ENCODE measurements around the gene UBASH3B.

The UBASH3B gene

DNA sequence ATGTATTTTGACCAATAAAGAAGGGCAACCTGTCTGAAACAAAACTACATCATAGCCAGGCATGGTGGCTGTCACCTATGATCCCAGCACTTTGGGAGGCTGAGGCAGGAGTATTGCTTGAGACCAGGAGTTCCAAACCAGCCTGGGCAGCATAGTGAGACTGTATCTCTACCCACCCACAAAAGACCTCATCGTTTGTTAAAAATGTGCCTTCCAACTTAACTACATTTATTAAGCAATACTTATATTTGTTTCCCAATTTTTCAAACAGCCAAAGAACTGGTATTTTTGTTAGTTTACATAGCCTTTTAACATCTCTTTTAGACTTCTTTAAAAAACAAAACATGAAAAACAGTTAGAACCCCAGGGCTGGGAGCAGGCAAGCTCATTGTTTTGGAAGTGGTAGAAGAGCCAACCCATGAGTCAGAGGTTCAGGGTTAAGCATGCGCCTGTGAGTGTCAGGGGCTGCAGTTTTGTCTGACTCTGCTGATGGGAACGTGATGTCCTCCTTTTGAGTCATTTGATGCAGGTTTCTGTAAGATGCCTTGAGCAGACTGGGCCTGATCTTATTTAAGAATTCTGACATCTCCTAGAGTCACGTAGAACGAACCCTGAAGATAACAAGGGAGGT, 128.9 kb downstream of the UBASH3B start:
- H3K36me3 ChIP-seq (ENCODE audit: insufficient read depth, low read length), result no peaks in the 10 kb centered on the region
- H3K9me3 ChIP-seq (ENCODE audit: low read depth, low read length), result no peaks in the 10 kb centered on the region
- H3K4me3 ChIP-seq, result no peak overlapping the region
- DNase-seq (ENCODE audit: low read depth, low spot score), result no peak
- H3K9ac ChIP-seq (ENCODE audit: insufficient read length), result no peak overlapping the region
- TF ChIP-seq EZH2 (IDR thresholded peaks at IDR 0.05) (no peak), FOXP2 (optimal IDR thresholded peaks at IDR 0.05; ENCODE audit: control extremely low read depth, extremely low read length, insufficient read depth) (no peak), POLR2AphosphoS5 (IDR thresholded peaks at IDR 0.05; ENCODE audit: borderline replicate concordance, low read depth, low read length) (no peak)
- H3K27ac ChIP-seq, result no peak overlapping the region

DNA sequence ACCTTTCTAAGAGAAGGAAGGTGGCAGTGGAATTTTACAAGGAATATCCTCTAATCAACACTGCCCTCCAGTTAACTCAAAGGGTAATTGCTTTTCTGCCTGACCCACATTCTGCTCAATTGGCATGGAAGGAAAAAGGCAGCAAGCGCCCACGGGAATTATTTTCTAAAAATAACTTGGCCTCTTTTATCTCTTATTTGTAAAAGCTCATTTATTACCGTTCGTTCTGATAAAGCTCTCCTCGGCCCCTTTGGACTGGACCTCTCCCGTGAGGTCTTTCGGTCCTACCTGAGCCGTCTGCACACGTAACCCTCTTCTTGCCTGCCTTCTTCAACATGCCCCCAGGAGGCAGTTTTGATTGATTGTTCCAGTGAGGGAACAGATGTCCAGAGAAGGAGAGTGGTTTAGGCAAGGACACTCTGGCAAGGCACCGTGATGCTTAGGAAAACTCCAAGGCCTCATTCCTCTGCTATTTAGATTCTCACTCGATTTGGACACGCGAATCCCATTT, 129.6 kb downstream of the UBASH3B start:
- H3K9me3 ChIP-seq (ENCODE audit: low read depth, low read length), result no peaks in the 10 kb centered on the region
- no peak overlapping the region for H3K9ac ChIP-seq (ENCODE audit: insufficient read length)
- no peak overlapping the region for H3K4me3 ChIP-seq
- no peak overlapping the region for H3K27ac ChIP-seq
- TF ChIP-seq EZH2 (IDR thresholded peaks at IDR 0.05), result no peak
- no peaks in the 10 kb centered on the region for H3K36me3 ChIP-seq (ENCODE audit: insufficient read depth, low read length)
- DNase-seq (ENCODE audit: low read depth, low spot score), result no peak

DNA sequence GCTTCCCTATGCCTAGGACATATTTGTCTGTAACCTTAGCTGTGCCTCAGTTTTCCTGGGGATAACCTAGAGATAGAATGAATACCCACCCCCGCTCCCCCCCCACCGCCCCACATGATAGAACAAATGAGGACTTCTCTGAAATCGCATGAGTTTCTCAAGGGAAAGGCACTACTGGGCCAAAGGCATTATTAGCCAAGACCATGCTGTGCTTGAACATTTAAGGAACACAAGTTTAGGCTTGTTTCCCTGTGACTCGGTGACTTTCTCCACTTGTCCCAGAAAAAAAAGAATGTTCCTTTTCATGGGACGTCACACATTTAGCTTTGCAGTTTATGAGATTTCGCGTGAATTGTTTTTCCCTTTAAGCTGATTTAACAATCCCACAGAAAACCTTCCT, 131.4 kb downstream of the UBASH3B start:
- H3K27ac ChIP-seq, result no peak overlapping the region
- H3K9ac ChIP-seq (ENCODE audit: insufficient read length), result no peak overlapping the region
- H3K9me3 ChIP-seq (ENCODE audit: low read depth, low read length), result no peaks in the 10 kb centered on the region
- TF ChIP-seq EZH2 (IDR thresholded peaks at IDR 0.05) (no peak), FOXP2 (optimal IDR thresholded peaks at IDR 0.05; ENCODE audit: control extremely low read depth, extremely low read length, insufficient read depth) (no peak), POLR2AphosphoS5 (IDR thresholded peaks at IDR 0.05; ENCODE audit: borderline replicate concordance, low read depth, low read length) (no peak)
- no peak overlapping the region for H3K4me3 ChIP-seq
- no peak for DNase-seq (ENCODE audit: low read depth, low spot score)
- no peaks in the 10 kb centered on the region for H3K36me3 ChIP-seq (ENCODE audit: insufficient read depth, low read length)

DNA sequence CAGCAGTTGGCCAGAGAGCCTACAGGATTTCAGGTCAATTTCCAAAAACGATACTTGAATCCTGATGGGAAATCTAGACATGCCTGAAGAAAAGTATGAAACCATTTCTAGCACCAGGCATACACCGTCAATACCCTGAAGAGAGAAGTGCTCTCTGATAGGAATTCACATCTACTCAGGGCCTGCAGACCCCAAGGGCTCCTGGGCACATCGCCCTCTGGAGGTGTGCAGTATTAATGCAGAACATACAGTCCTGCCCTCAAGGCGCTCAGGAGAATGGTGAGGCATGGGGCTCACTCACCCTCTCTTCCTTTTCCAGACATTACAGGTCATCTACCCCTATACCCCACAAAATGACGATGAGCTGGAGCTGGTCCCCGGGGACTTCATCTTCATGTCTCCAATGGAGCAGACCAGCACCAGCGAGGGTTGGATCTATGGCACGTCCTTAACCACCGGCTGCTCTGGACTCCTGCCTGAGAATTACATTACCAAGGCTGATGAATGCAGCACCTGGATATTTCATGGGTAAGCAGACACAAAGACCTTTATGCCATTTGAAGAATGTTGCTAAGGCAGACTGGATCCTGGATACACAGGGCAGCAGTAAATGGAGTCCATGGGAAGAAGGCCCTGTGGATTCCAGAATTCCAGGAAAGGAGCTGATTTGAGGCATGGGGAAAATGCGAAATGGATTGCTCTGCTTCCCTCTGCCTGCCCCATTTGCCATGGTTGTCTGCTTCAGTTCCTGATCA, 133.4 kb downstream of the UBASH3B start:
- Histone ChIP-seq H3K27ac (no peak overlapping the region), H3K4me3 (no peak overlapping the region), H3K9me3 (ENCODE audit: low read depth, low read length) (no peaks in the 10 kb centered on the region), H3K9ac (ENCODE audit: insufficient read length) (no peak overlapping the region), H3K36me3 (ENCODE audit: insufficient read depth, low read length) (no peaks in the 10 kb centered on the region)
- no peak for DNase-seq (ENCODE audit: low read depth, low spot score)
- no peak for TF ChIP-seq EZH2 (IDR thresholded peaks at IDR 0.05)
- no peak for TF ChIP-seq POLR2AphosphoS5 (IDR thresholded peaks at IDR 0.05; ENCODE audit: borderline replicate concordance, low read depth, low read length)
- TF ChIP-seq FOXP2 (optimal IDR thresholded peaks at IDR 0.05; ENCODE audit: control extremely low read depth, extremely low read length, insufficient read depth), result no peak

DNA sequence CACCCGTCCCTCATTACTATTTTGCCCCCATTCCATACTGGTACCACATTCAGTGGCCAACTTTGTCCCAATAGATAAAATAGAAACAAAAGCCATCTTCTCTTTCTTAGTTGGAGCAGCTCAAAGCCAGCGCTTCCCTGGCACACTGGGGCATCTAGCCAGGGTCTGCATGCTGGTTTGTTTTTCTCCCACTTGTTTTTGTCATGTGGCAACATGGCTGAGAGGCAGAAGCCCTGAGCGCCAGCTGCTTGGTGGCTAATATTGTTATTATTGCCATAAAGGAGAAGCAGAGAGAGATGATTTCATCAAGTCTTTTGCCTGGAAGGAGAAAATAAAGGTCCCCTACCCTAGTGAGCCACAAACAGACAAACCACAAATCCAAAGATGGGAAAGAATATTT, 134.4 kb downstream of the UBASH3B start:
- Histone ChIP-seq H3K9me3 (ENCODE audit: low read depth, low read length) (no peaks in the 10 kb centered on the region), H3K36me3 (ENCODE audit: insufficient read depth, low read length) (no peaks in the 10 kb centered on the region), H3K27ac (no peak overlapping the region), H3K4me3 (no peak overlapping the region), H3K9ac (ENCODE audit: insufficient read length) (no peak overlapping the region)
- no peak for DNase-seq (ENCODE audit: low read depth, low spot score)
- TF ChIP-seq POLR2AphosphoS5 (IDR thresholded peaks at IDR 0.05; ENCODE audit: borderline replicate concordance, low read depth, low read length) (no peak), EZH2 (IDR thresholded peaks at IDR 0.05) (no peak), FOXP2 (optimal IDR thresholded peaks at IDR 0.05; ENCODE audit: control extremely low read depth, extremely low read length, insufficient read depth) (no peak)

DNA sequence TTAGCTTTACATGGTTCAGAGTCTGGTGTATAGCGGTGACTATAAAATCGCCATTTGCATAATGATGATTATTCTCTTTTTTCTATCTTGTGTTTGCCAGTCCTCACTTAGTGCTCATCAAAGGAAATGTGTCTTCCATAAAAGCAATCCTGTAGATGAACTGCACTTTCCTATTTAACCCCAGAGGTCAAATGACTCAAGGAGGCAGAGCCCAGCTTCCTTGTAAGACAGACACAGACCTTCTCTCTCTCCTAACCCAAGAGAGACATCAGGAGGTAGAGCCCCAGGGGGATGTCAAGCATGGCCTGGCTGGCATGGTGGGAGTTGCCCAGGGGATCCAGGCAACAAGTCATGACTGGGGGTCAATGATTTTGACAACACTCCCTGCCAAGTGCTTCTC, 135.9 kb downstream of the UBASH3B start:
- no peak overlapping the region for H3K9ac ChIP-seq (ENCODE audit: insufficient read length)
- H3K27ac ChIP-seq, result no peak overlapping the region
- no peak for DNase-seq (ENCODE audit: low read depth, low spot score)
- no peak overlapping the region for H3K4me3 ChIP-seq
- no peaks in the 10 kb centered on the region for H3K9me3 ChIP-seq (ENCODE audit: low read depth, low read length)
- no peaks in the 10 kb centered on the region for H3K36me3 ChIP-seq (ENCODE audit: insufficient read depth, low read length)
- TF ChIP-seq EZH2 (IDR thresholded peaks at IDR 0.05), result no peak
- no peak for TF ChIP-seq FOXP2 (optimal IDR thresholded peaks at IDR 0.05; ENCODE audit: control extremely low read depth, extremely low read length, insufficient read depth)

DNA sequence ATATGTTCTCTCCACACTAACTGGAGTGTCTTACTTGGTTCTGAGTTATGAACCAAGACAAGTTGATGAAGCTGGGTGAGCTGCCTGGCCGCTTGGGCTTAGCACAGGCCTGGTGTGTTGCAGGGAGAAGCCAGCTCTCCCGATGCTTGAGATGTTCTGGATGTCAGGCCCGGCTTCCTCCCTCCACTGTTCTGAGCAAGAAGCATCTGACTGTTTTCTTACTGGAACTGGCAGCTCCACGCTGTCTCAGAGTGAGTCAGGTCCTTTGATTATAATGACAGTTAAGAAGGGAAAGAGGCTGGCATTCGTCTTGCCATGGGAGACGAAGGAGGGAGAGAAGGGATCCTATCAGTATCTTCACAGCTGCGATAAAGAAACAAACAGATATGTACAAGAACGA, 136.3 kb downstream of the UBASH3B start:
- Histone ChIP-seq H3K9ac (ENCODE audit: insufficient read length) (no peak overlapping the region), H3K9me3 (ENCODE audit: low read depth, low read length) (no peaks in the 10 kb centered on the region), H3K36me3 (ENCODE audit: insufficient read depth, low read length) (no peaks in the 10 kb centered on the region), H3K27ac (no peak overlapping the region), H3K4me3 (no peak overlapping the region)
- DNase-seq (ENCODE audit: low read depth, low spot score), result no peak
- TF ChIP-seq EZH2 (IDR thresholded peaks at IDR 0.05) (no peak), FOXP2 (optimal IDR thresholded peaks at IDR 0.05; ENCODE audit: control extremely low read depth, extremely low read length, insufficient read depth) (no peak)

DNA sequence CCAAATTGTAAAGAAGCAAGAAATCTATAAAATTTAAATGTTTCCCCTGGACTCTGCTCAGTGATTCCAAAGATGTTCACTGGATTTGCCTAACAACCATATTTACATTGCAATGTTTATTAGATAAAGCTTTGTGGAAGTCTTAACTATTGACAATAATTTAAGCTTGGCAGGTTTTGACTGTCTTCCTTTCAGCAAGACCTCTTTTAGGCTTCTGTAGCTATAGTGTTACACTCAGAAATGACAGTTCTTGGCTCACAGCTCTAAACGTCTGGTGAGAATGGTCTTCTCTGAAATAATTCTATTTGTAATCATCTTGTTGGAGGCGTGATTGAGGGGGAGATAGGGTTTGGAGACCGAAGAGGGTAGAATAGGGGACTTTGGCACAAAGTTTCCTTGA, 138.0 kb downstream of the UBASH3B start:
- no peaks in the 10 kb centered on the region for H3K36me3 ChIP-seq (ENCODE audit: insufficient read depth, low read length)
- no peak for DNase-seq (ENCODE audit: low read depth, low spot score)
- H3K27ac ChIP-seq, result no peak overlapping the region
- H3K9me3 ChIP-seq (ENCODE audit: low read depth, low read length), result no peaks in the 10 kb centered on the region
- no peak overlapping the region for H3K9ac ChIP-seq (ENCODE audit: insufficient read length)
- H3K4me3 ChIP-seq, result no peak overlapping the region
- TF ChIP-seq EZH2 (IDR thresholded peaks at IDR 0.05) (no peak), POLR2AphosphoS5 (IDR thresholded peaks at IDR 0.05; ENCODE audit: borderline replicate concordance, low read depth, low read length) (no peak), FOXP2 (optimal IDR thresholded peaks at IDR 0.05; ENCODE audit: control extremely low read depth, extremely low read length, insufficient read depth) (no peak)

DNA sequence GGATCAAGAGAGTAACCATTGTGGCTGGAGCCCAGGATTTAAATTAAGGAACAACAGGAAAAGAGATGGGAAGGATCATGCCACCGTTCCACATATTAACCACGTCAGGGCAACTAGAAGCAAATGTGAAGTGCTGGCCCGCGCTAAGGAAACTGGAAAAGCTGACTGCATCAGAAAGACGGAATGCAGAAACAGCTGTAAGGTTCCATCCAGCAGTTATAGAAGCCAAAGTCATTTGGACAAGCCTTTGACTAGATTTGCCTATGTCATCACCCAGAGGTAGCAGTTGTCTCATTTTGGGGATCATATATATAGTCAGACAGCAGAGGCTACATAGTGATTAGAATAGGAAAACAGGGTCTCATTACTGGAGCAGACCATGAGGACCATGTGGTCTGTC, 139.8 kb downstream of the UBASH3B start:
- Histone ChIP-seq H3K27ac (no peak overlapping the region), H3K4me3 (no peak overlapping the region), H3K9ac (ENCODE audit: insufficient read length) (no peak overlapping the region), H3K36me3 (ENCODE audit: insufficient read depth, low read length) (no peaks in the 10 kb centered on the region), H3K9me3 (ENCODE audit: low read depth, low read length) (no peaks in the 10 kb centered on the region)
- no peak for DNase-seq (ENCODE audit: low read depth, low spot score)
- TF ChIP-seq EZH2 (IDR thresholded peaks at IDR 0.05) (no peak), FOXP2 (optimal IDR thresholded peaks at IDR 0.05; ENCODE audit: control extremely low read depth, extremely low read length, insufficient read depth) (no peak)
